Measurements from ENCODE around the gene DYNC2H1.

DNA sequence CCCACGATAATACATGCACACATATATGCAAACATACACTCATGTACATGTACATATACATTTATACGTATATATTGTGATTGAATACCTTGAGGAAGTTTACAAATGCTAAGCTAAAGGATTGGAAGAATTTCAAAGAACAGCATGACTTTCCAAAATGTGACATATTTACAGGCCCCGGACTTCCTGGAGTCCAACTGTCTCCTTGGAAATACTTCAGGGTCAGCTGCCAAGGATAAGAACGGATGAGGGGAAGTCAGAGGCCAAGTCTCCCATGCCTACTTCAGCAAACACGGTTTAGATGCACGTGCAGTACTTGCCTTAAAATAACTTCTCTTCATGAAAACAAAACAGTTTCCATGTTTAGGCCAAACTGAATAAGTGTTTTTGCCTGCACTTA lies 213.6 kb downstream of the DYNC2H1 start:
- TF ChIP-seq, protein P1, sequence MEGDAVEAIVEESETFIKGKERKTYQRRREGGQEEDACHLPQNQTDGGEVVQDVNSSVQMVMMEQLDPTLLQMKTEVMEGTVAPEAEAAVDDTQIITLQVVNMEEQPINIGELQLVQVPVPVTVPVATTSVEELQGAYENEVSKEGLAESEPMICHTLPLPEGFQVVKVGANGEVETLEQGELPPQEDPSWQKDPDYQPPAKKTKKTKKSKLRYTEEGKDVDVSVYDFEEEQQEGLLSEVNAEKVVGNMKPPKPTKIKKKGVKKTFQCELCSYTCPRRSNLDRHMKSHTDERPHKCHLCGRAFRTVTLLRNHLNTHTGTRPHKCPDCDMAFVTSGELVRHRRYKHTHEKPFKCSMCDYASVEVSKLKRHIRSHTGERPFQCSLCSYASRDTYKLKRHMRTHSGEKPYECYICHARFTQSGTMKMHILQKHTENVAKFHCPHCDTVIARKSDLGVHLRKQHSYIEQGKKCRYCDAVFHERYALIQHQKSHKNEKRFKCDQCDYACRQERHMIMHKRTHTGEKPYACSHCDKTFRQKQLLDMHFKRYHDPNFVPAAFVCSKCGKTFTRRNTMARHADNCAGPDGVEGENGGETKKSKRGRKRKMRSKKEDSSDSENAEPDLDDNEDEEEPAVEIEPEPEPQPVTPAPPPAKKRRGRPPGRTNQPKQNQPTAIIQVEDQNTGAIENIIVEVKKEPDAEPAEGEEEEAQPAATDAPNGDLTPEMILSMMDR (IDR thresholded peaks at IDR 0.05) = no peak
- no peak for TF ChIP-seq POLR2A (IDR thresholded peaks at IDR 0.05)
